HG03442 (cell line): ENCODE data around the gene OPCML.

Source experiments
- ATAC-seq: cut with Tn5 transposase; IDR thresholded peaks from one replicate; pipeline ENCODE4 v1.9.1; 2021; ENCODE audit warnings: mild to moderate bottlenecking, moderate library complexity; ENCODE audit not compliant: unreplicated experiment

OPCML gene

DNA sequence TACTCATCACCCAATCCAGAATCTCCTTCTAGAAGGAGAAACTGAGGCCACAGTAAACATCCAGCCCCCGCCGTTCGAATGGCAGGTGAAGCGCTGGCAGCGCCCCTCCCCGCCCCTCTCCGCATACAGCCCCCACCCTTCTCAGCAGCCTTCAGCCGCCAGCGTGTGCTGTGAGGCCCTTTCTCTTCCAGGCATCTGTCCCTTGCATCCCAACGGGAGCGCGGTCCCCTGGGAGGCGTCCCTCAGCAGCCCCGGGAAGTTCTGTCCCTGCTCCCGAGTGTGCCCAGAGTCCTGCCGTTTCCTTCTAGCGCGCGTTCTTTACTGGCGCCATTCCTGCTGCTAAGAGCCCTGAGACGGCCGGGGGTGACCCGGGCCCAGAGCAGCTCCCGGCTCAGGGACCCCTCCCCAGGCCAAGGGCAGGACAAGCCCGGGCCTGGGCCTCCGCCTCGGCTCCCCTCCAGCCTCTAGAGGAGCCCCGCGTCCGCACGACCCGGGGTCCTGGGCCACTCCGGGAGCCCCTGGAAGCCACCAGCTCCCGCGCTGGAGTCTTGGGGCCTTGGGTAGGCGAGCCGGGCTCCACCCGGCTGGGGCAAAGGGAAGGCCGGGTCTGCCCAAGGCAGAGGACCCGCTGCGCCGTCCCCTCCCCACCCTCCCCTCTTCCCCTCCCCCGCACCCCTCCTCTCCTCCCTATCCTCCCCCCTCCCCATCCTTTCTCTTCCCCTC, 450.4 kb downstream of the OPCML start:
- ATAC-seq = no peak

DNA sequence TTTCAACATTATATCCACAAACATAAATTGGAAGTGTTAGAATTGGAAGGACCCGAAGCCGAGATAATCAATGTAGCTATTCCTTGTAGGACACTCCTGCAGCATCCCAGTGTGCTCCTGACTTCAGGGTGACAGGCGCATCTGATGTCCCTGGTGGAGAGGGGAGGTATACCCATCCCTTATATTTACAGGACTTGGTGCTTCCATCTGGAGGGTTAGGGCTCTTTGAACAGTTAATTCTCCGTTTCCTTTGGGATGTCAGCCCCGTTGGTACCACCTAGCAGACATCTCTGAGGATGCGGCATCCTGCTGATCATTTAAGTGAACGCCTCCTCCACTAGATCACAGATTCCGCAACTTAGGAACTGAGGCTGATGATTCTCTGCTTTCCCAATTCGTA, 451.3 kb downstream of the OPCML start:
- no peak for ATAC-seq

DNA sequence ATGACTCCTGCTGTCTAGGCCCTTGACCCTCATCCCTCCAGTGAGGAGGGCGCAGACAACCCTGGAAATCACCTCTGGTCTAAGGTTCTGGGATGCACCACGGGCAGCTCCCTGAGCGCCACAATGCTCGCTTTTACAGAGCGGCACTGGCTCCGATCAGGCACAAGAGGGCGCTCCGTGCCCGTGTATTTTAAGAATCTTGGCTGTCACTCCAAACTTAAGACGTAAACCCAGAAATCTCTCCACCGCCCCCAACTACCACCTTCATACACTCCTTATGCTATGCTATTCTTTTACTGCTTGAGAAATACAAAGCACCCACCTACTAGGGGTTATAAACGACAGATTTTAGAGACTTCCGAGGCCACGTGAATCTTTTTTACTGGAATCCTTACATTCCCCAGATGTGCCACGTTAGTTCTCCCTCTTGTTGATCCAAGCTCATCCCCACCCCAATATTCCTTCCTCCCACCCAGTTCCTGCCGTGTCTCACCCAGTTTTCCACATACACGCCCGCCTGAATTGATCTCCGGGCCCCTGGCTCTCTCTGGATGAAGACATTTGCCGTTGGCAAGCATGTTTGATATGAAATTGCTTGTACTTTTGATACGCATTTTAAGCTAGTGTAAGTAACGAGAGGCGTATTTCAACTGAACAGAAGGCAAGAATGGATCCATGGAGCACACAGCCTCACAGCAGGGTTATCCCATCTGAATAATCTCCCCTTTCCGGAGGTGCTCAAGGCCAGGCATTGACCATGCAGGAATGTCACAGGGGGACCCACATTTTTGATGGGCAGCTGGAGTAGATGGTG, 453.5 kb downstream of the OPCML start:
- no peak for ATAC-seq

DNA sequence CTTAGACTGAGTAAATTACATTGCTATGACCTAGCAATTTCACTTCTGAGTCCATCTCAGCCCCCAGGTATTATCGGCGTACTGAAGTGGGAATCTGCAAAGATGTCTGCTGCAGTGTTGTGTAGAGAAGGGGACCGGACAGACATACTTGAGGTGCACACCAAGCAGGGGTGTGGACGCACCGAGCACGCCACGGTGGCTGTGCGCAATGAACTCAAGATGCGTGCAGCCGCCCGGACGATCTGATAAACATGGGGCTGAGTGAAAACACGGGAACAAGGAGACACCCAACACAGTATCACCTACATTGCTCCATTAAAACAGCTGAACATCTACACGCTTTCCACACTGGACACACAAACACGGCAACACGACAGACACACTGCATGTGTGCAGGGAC, 454.3 kb downstream of the OPCML start:
- ATAC-seq = no peak

DNA sequence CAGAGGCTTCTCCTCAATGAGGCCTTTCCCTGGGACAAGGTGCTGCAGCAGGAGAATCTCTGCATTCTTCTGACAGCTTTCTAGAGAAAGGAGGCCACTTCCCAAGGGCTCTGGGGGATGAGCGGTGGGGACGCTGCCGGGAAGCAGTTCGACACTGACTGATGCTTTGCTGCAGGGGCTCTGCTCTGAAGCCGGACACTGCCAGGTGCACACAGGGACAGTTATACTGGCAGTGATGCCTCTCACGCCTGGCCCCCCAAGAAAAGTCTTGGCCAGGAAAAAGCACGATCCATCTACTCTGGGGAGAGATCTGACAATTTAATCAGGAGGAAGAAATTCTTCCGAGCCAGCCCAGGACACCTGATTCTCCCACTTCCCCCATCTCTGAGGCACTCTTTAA, 456.9 kb downstream of the OPCML start:
- ATAC-seq = no peak

DNA sequence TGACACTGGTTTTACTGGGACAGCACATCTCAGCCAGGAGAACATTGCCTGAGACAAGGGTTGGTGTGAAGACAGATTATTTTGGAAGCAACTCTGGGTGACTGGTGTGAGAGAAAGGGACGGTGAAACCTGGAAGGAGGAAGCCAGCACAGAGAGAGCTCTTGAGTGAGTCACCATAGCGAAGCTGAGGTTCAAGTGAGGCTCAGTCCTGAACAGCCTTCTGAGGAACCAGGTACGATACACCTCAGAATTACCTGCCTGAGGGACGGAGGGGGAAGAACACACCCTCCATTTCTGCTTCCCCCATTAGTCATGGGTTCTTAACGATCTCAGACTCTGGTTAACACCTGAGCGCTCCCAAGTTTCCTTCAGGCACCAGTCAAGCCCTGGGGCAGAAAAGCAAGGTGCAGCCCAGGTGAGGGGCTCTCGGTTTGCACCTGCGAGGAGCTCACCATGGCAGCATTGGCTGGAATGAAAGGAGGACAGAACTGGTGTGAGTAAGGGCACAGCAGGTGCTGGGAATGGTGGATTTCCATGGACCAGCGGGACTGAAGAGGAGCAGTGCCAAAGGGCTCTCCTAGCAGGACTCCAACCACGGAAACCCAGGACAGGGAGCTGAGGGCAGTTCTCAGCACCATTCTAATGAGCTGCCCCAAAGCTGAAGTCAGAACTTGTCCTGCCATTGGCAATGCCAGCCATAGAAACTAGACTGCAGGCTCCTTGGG, 459.3 kb downstream of the OPCML start:
- no peak for ATAC-seq

DNA sequence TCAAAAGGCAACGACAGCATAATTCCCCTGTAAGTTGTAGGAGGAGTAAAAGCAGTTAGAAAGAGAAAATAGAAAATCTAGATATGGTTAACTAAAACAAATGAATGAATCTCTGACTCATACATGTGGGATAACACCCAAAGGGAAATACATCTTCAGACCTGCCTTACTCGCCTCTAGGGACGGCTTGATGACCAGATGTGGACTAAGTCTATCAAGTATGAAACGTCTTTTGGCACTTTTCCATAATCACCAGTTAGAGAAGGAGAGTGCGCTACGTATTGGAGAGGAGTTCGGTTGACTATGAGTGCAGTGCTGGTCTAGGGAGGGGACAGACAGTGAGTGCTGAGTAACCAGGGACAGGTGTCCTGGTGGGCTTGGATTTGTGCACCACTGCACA, 459.9 kb downstream of the OPCML start:
- no peak for ATAC-seq

DNA sequence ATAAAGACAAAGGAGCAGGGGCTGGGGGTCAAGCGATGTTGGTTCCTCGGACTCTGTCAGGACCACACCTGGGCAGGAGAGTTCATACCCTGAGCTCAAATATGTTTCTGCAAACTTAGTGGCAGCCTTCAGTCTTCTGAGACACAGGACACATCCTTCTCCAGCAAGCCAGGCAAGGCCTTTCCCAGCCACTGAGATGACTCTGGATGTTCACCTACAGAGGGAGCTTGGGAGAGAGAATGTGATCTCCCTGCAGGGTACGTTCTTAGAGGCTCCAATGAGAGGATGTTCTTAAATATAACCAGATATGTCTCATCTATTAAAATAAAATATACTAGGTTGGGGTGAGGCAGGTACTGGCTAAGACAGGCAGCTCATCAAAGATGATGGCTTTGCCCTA, 461.5 kb downstream of the OPCML start:
- ATAC-seq = no peak

DNA sequence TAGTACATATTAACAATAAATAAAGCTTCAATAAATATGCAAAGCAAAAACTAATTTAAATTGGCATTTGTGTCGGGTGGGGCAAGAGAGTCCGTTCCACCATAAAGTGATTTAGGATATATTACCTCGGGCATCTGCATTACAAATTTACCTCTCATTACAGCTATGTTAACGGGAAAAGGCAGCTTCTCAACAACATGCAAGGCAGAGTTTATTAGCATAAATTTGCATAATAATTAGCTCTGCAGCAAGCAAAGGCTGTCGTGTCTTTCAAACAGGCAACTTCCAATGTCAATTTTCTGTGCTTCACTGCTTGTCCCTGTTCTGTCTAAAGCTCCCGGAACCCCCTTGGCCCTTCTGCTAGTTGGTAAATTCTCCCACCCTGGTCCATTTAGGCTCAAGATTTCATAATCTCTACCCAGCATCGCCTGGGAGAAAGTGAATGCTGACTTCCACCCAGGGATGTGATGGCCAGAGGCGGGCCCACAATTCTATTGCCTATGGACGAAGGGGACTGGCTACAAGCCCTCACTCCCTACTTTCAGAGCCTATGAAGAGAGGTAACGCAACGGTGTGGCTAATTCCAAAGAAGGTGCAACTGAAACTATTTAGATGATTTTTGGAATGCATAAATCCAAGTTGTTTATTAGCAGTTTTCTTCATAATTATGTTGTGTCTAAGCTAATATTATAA, 462.1 kb downstream of the OPCML start:
- ATAC-seq = no peak

DNA sequence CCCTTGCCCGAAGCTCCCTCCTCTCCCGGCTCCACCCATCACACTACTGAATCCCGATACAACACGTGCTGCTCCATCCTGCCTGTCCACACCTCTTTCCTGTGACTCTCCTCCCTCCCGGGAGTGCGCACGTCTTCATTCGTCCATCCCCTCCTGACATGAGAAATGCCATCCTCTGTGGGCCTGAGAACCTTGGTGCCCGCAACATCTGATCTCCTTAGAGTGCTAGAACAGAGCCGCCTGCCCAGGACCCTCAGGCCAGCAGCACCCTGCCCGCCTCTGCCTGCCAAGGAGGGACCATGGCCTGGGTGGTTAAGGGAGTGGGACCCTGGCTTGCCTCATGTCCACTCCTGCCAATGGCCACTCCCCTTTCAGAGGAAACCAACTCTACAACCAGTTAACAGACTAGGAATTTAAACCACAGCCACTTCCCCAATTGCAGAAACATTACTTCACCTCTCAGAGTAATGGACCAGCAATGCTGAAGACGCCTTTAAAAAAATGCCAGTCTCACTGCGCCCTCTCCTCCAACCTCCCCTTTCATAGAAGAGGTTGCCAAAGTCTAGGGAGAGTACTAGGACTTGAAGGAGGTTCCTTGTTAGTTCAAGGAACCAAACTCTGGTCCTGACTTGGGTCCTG, 466.3 kb downstream of the OPCML start:
- ATAC-seq = no peak

DNA sequence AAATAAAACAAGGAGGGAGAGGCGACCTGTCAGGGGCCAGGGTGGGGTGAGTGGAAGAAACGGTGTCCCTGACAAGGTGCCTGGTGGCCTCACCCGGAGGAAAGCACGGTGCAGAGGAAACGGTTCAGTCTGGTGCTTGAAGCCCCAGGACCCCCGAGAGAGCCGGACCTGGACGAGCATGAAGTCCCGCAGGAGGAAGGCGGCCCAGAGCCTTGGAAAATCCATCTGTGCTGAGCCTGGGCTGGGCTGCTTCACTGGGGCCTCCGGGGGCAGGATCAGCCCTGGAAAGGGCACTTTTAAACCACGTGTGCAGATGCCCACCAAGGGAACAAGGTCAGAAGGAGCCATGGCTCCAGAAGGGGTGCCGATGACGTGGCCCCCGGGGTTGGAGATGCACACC, 467.3 kb downstream of the OPCML start:
- ATAC-seq = no peak

DNA sequence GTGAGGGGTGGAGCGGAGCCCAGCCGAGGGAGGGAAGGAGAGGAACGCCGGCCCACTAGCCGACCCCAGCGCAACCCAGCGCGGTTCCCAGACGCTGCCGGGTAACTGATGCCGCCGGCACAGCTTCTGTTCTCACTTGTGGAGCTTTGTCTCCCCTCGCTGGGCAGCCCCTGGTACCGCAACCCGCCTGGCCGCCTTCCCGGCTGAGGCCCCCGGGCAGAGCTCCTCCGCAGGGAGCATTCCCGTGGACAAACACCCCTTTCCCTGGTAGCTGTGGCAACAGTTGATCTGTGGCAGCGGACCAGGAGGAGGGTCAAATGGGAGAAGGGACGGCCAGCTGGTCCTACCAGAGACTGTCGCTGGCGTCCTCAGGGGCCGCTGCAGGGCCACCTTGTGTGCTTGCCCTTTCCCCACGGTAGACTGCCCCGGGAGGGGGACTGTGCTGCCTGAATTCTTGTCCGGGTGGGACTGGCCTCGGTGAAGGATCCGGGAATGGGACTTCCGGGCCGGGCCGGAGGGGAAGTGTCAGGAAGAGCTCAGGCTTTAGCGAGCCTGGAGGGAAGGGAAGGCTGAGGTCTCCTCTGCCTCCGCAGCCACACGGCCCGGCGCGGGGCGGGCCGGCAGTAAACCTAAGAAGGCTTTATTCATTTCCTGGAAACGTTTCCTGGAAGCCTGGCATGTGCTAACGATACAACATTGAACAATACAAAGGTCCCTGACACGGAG, 468.0 kb downstream of the OPCML start:
- no peak for ATAC-seq

DNA sequence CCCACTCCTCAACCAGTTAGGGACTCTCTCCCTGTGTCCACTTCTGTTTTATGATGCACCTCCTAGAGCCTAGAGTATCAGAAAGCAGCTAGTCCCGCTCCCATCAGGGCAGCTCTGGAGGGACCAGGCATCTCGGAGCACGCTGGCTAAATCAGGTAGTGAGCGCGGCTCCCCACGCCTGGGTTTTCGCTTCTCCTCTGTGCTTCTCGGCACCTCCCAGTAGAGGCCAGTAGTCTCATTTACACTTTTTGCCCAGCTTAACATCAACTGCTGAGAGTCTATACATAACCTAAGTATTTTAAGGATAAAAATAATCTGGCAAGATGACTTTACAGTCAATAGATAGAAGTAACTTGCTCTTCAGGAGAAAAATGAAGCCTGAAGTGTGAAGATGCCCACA, 473.8 kb downstream of the OPCML start:
- no peak for ATAC-seq

DNA sequence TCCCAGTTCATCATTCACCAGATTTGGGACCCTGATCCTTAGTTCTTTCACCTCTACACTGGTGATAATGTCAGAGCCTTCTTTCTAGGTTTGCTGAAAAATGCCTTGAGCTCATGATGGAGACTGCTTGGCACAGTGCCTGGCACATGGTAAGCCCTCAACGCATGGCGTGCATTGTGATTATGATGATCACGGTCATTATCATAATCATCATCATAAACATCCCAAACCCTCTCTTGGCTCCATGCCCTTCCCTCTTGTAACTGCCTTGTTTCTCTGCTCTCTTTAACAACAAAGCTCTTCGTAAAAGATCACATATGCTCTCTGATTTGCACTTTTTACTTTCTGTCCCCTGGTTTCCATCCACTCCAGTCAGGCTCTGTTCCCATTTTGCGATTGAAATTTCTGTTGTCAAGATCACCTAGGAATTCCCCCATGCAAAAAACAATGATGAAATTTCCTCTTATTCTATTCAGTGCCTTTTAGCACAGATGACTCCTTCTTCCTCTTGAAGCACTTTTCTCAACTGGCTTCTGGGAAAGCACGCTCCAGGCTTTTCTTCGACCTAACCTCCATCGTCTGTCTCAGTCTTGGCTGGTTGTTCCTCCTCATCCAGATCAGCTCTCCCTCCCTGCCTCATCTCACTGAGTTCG, 479.1 kb downstream of the OPCML start:
- no peak for ATAC-seq

DNA sequence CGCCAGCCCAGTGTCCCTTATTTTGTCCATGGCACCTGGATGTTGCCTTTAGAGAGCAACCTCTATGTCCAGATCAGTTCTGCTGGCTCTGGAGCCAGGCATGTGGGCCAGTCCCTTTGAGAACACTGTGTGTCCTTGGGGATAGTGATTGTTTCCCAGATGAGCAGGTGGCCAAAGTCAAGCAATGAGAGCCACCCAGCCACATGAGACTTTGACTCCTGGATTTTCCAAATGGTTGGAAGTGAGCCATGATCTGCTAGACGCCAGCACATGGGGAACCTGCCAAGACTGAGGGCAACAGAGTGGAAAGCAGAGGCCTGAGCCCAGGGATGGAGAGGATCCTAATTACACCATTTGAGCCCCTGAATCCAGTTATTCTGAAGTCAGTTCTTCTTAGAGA, 479.8 kb downstream of the OPCML start:
- no peak for ATAC-seq

DNA sequence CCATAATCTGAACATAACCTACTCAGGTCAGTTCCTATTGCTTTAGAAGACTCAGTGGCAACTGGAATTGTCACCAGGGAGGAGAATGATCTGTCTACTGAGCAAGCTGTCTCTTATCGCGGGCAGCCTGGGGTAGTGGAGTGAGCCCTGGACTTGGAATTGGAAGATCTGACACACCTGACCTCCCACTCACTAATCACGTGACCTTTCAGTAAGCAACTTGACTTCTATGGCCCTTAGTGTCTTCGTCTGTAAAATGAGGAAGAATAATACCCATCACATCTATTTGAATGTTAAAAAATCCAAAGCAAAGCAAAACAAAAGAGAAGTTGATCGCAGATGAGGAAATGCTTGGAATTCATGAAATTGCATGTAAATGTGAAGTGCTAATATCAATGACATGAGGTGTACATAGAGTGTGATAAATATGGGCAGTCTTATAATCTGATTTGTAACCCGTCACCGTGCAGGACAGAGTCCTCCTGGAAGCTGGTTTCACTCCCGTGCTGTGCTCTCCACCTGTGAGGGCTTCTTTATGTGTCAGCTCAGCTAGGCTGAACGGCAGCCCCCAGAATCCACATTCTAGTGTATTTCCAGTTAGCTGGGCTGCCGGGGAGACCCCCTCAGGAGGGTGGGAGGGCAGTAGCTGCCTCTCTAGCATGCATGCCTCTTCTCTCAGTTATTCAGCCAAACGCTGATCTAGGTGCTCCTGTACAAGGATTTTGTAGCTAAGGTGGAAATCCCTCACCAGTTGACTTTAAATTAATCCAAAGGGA, 482.9 kb downstream of the OPCML start:
- ATAC-seq = no peak

DNA sequence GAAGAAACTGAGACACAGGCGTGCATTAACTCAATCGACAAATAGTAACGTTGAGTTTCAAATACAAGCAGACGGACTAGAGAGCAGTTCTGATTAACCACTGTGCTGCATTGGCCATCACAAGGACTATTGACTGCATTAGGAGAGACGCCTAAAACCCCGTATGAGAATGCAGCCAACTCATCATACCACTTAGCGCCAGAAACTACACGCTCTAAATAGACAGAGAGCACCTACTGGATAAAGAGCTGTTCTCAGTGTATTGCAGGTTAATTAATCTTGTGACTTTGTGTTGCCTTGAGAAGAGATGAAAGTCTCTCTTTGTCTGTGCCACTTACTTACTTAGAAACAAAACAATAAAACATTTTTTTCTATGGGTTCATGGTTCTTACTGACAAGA, 484.0 kb downstream of the OPCML start:
- ATAC-seq = no peak

DNA sequence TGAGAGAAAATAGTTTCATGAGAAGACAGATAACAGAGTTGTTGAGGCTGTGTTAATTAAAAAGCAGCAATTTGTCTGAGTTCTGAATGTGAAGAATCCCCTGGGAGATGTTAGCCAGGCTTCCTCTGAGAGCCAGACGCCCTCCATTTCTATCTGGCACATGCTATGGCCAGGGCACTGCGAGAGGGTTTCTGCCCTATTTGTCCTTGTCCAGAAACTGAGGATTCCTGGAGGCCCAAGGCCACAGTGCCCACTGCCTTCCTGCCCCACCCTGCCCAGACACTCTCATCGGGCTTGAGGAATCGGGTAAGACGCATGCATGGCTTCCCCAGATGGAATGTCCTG, 484.6 kb downstream of the OPCML start:
- no peak for ATAC-seq
